Epithelial cell of esophagus (primary cell): ENCODE results near the gene RNF40.
A peak's percentile ranks its signal among the peaks of the same experiment; 100 is the strongest.
"Not testable (repeated sequence)": the region's sequence is repeated elsewhere in the genome, so short reads cannot be mapped to it uniquely, and the experiment has no call there.

ENCODE experiments used
- DNase-seq: peaks from one replicate; pipeline ENCODE4 v3.0.0; 2010; ENCODE audit warnings: low read depth
- H3K4me3 ChIP-seq: 2 replicates; pipeline ENCODE4 v1.5.1; 2011; ENCODE audit warnings: mild to moderate bottlenecking, low read length, control low read depth
- TF ChIP-seq, protein P1 (sequence below): IDR thresholded peaks from 2 replicates; pipeline ENCODE4 v1.5.1; 2011; ENCODE audit warnings: low read depth, mild to moderate bottlenecking, low read length, control low read depth, inconsistent platforms; ENCODE audit not compliant: insufficient read depth; ENCODE audit errors: missing control alignments

Gene RNF40

DNA sequence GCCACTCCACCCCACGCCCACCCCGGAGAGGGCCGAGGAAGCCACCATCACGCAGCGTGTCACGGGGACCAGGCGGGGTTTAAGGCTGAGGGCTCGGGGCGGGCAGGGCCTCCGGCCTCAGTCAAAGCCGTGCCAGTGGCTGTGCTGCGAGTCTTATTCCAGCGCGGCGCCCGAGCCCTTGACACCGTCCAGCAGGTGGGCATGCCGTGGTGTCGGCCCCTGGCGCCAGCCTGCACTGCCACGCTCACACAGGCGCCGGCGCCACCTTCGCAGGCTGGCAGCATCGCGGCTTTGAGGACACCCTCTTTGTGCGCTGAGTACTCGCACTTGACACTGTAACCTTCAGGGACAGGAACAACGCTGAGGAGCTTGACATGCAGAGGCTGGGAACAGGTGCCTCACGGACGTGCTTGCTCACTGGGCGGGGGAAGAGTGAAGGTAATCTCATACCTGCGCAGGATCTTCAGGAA lies 58.9 kb downstream of the RNF40 start:
- no peak for DNase-seq
- no peak overlapping the region for H3K4me3 ChIP-seq
- TF ChIP-seq, protein P1, sequence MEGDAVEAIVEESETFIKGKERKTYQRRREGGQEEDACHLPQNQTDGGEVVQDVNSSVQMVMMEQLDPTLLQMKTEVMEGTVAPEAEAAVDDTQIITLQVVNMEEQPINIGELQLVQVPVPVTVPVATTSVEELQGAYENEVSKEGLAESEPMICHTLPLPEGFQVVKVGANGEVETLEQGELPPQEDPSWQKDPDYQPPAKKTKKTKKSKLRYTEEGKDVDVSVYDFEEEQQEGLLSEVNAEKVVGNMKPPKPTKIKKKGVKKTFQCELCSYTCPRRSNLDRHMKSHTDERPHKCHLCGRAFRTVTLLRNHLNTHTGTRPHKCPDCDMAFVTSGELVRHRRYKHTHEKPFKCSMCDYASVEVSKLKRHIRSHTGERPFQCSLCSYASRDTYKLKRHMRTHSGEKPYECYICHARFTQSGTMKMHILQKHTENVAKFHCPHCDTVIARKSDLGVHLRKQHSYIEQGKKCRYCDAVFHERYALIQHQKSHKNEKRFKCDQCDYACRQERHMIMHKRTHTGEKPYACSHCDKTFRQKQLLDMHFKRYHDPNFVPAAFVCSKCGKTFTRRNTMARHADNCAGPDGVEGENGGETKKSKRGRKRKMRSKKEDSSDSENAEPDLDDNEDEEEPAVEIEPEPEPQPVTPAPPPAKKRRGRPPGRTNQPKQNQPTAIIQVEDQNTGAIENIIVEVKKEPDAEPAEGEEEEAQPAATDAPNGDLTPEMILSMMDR = no peak

DNA sequence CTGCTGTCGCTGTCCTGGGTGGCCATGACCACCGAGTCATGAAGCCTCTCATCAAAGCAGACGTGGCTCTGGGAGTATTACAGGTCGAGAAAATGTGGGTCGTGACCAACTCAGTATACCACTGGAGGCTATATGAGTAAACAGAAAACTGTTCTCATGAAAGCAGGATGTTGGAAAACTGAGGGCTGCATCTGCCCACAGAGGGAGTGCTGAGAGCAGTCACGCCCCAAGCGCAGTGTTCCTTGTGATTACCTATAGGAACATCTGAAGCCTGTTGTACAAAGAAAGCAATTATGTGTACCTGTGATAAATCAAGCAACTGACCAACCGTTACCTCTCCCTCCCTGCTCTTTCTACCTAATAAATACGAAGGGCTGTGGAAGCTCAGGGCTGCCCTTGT lies 59.3 kb downstream of the RNF40 start:
- not testable (repeated sequence) for H3K4me3 ChIP-seq

DNA sequence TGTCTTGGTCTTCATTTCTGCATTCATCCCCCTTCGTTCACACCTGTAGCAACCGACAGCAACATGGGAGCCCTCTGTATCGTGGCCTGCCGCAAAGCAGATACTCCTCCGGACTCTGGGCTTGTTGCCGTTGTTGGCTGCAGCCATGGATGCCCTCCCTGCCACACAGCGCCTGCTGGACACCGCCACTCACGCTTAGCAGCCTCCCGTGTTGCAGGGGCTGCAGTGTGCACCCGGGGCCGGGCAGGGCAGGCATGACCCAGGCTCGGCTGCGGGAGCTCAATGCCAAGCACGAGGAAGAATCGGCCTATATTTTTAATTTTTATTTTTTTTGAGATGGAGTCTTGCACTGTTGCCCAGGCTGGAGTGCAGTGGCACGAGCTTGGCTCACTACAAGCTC lies 59.8 kb downstream of the RNF40 start:
- H3K4me3 ChIP-seq = no peak overlapping the region
- TF ChIP-seq, protein P1 = no peak
- DNase-seq = no peak

More for the DNA sequence above, 59.3 kb downstream of the RNF40 start:
- peak; percentile 62 for DNase-seq
